Measurements from ENCODE around the gene OR2B6. TPM values are rescaled to one million over a fixed set of nuclear protein-coding genes. Genes with fewer than 3 reads are reported as not detected.
A peak's percentile ranks its signal among the peaks of the same experiment; 100 is the strongest.
"Not testable (repeated sequence)": the region's sequence is repeated elsewhere in the genome, so short reads cannot be mapped to it uniquely, and the experiment has no call there.

OR2B6 gene
- total and polyA plus RNA-seq, 2 donors from 2014 or later = not detected

DNA sequence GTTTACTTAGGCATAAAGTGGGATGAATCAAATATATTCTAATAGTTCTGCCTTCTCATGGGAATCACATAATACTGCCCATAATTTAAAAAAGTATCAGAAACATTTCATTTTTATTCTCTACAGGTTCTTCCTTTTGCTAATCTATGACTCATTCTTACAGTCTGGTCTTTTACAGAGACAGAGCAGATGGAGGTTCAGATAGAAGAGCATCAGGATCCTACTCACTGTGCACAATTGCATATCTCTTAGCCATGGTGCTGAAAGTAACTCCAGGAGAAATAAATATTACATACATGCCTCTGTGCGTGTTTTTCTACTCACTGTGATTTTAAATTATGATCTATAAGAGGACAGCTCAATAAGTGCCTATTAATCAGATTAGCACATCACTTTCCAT lies 16.3 kb upstream of the OR2B6 start:
- H3K36me3 ChIP-seq (ENCODE audit: control insufficient read depth in 2 of 3, insufficient read depth in 3 of 3, low read length in 3 of 3) = no peaks in the 10 kb centered on the region
- no peak for FAIRE-seq
- H3K4me1 ChIP-seq (ENCODE audit: control insufficient read depth in 2 of 3, insufficient read depth in 2 of 3, low read depth in 1 of 3, low read length in 3 of 3) = no peaks in the 10 kb centered on the region
- H3K4me3 ChIP-seq (ENCODE audit: low read length in 3 of 3) = no peak overlapping the region
- TF ChIP-seq, protein P1, sequence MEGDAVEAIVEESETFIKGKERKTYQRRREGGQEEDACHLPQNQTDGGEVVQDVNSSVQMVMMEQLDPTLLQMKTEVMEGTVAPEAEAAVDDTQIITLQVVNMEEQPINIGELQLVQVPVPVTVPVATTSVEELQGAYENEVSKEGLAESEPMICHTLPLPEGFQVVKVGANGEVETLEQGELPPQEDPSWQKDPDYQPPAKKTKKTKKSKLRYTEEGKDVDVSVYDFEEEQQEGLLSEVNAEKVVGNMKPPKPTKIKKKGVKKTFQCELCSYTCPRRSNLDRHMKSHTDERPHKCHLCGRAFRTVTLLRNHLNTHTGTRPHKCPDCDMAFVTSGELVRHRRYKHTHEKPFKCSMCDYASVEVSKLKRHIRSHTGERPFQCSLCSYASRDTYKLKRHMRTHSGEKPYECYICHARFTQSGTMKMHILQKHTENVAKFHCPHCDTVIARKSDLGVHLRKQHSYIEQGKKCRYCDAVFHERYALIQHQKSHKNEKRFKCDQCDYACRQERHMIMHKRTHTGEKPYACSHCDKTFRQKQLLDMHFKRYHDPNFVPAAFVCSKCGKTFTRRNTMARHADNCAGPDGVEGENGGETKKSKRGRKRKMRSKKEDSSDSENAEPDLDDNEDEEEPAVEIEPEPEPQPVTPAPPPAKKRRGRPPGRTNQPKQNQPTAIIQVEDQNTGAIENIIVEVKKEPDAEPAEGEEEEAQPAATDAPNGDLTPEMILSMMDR (IDR thresholded peaks at IDR 0.05; ENCODE audit: borderline replicate concordance, extremely low read depth, insufficient read depth) = no peak
- H3K27ac ChIP-seq (ENCODE audit: low read depth in 2 of 2, low read length in 2 of 2) = no peak overlapping the region
- H3K27me3 ChIP-seq (ENCODE audit: control insufficient read depth, insufficient read depth, low read length) = no peaks in the 10 kb centered on the region
- DNase-seq = no peak
- H3K9ac ChIP-seq (ENCODE audit: low read length in 3 of 3) = no peak overlapping the region
- intact Hi-C loops (cut with DNase I) = no loop called here
- no peaks in the 10 kb centered on the region for H3K9me3 ChIP-seq (ENCODE audit: control insufficient read depth in 2 of 3, insufficient read depth in 1 of 3, low read length in 3 of 3)

DNA sequence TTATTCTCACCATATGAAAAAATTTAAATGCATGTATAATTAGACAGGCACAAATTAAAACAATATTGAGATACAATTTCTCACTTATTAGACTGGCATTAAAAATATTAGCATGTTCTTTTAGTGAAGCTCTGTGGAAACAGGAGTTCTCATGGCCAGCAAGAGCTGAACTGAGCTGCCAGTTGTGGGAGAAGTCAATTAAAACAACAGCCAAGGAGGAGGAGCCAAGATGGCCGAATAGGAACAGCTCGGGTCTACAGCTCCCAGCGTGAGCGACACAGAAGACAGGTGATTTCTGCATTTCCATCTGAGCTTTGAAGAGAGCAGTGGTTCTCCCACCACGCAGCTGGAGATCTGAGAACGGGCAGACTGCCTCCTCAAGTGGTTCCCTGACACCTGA lies 14.0 kb upstream of the OR2B6 start:
- DNase-seq = peak in 1 of 5 donors; percentile 0
- H3K9me3 ChIP-seq (ENCODE audit: control insufficient read depth in 2 of 3, insufficient read depth in 1 of 3, low read length in 3 of 3); FAIRE-seq; H3K27me3 ChIP-seq (ENCODE audit: control insufficient read depth, insufficient read depth, low read length); H3K4me3 ChIP-seq (ENCODE audit: low read length in 3 of 3); H3K9ac ChIP-seq (ENCODE audit: low read length in 3 of 3); intact Hi-C loops (cut with DNase I); H3K36me3 ChIP-seq (ENCODE audit: control insufficient read depth in 2 of 3, insufficient read depth in 3 of 3, low read length in 3 of 3); H3K27ac ChIP-seq (ENCODE audit: low read depth in 2 of 2, low read length in 2 of 2); H3K4me1 ChIP-seq (ENCODE audit: control insufficient read depth in 2 of 3, insufficient read depth in 2 of 3, low read depth in 1 of 3, low read length in 3 of 3): not testable (repeated sequence)

DNA sequence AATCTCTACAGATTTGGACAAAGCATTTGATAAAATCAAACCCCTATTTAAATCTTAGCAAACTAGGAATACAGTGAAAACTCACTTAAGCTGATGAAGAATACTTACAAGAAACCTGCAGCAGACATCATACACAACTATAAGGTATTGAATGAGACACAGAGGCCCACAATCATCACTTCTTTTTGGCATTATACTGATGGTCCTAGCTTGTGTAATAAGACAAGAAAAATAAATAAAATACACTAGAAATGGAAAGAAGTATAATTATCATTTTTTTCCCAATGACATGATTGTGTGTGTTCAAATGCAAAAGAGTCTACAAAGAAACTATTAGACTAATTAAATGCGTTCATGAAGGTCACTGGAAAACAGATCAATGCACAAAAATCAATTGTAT lies 8.8 kb upstream of the OR2B6 start:
- intact Hi-C loops (cut with DNase I) = no loop called here
- TF ChIP-seq, protein P1 (IDR thresholded peaks at IDR 0.05; ENCODE audit: borderline replicate concordance, extremely low read depth, insufficient read depth) = no peak
- no peak overlapping the region for H3K4me3 ChIP-seq (ENCODE audit: low read length in 3 of 3)

DNA sequence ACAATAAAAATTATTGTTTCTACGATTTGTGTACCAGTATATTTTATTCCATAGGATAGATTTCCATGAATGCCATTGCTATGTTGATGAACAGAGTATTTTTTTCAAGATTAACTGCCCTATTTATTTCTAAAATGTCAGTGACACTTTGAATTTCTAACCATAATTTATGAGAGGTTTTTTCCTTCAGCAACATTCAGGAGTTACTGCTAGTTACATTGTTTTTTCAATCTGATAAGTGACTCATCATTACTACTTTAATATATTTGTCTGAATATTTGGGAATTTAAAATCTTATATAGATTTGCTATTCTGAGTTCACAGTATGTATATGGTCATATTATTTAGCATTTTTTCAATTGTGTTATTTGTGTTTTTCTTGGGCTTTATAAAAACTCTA lies 6.0 kb upstream of the OR2B6 start:
- no peak for DNase-seq
- H3K4me1 ChIP-seq (ENCODE audit: control insufficient read depth in 2 of 3, insufficient read depth in 2 of 3, low read depth in 1 of 3, low read length in 3 of 3) = no peaks in the 10 kb centered on the region
- no peak overlapping the region for H3K9ac ChIP-seq (ENCODE audit: low read length in 3 of 3)
- TF ChIP-seq, protein P1 (IDR thresholded peaks at IDR 0.05; ENCODE audit: borderline replicate concordance, extremely low read depth, insufficient read depth) = no peak
- H3K36me3 ChIP-seq (ENCODE audit: control insufficient read depth in 2 of 3, insufficient read depth in 3 of 3, low read length in 3 of 3) = no peaks in the 10 kb centered on the region
- no peak overlapping the region for H3K27ac ChIP-seq (ENCODE audit: low read depth in 2 of 2, low read length in 2 of 2)
- intact Hi-C loops (cut with DNase I) = no loop called here
- peaks cover 0 to 6% (median 2%) of the 10 kb centered on the region in 3 donors for H3K9me3 ChIP-seq (ENCODE audit: control insufficient read depth in 2 of 3, insufficient read depth in 1 of 3, low read length in 3 of 3)
- FAIRE-seq = no peak
- no peak overlapping the region for H3K4me3 ChIP-seq (ENCODE audit: low read length in 3 of 3)
- no peaks in the 10 kb centered on the region for H3K27me3 ChIP-seq (ENCODE audit: control insufficient read depth, insufficient read depth, low read length)

More for the DNA sequence above, 8.8 kb upstream of the OR2B6 start:
- no peak for FAIRE-seq
- Histone ChIP-seq H3K27me3 (ENCODE audit: control insufficient read depth, insufficient read depth, low read length) (no peaks in the 10 kb centered on the region), H3K9ac (ENCODE audit: low read length in 3 of 3) (no peak overlapping the region), H3K27ac (ENCODE audit: low read depth in 2 of 2, low read length in 2 of 2) (no peak overlapping the region), H3K4me1 (ENCODE audit: control insufficient read depth in 2 of 3, insufficient read depth in 2 of 3, low read depth in 1 of 3, low read length in 3 of 3) (no peaks in the 10 kb centered on the region), H3K36me3 (ENCODE audit: control insufficient read depth in 2 of 3, insufficient read depth in 3 of 3, low read length in 3 of 3) (no peaks in the 10 kb centered on the region), H3K9me3 (ENCODE audit: control insufficient read depth in 2 of 3, insufficient read depth in 1 of 3, low read length in 3 of 3) (peaks cover 0 to 6% (median 2%) of the 10 kb centered on the region in 3 donors)
- DNase-seq = no peak
